Activated CD4-positive, alpha-beta T cell treated with anti-CD3 and anti-CD28 coated beads, Interleukin-2, amount 50 U/mL, for 1 hour (primary cell): ENCODE results near the gene MCF2L2.

Source experiments
- DNase-seq: peaks from one replicate; pipeline ENCODE4 v3.0.0-alpha.2; 2020

The MCF2L2 gene

GRCh38 chr3:183360971-183361624 lies 67.3 kb downstream of the MCF2L2 start:
- no peak for DNase-seq

GRCh38 chr3:183359036-183359435 lies 69.4 kb downstream of the MCF2L2 start:
- no peak for DNase-seq

DNA sequence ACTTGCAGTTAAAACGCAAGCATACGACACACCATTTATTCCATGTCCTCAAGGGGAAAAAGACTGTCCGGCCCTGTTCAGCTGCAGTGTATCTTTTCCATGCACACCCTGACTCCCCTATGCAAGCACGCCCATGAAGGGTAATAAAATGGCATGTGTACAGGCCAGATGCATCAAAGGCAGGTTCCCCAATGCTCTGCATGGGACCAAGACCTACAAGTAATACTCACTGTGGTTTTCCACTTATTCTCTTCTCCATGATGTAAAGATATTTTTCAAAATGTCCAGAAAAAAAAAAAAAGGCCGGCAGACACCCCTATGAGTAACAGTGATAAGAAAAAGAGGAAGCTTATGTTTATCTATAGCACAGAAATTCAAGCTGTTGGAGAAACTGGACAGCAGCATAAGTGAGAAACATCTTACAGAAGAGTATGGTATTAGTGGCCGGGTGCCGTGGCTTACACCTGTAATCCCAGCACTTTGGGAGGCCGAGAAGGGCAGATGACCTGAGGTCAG lies 70.8 kb downstream of the MCF2L2 start:
- DNase-seq: no peak

- no peak for DNase-seq
Observed at GRCh38 chr3:183356920-183357319, 71.5 kb downstream of the MCF2L2 start.

- no peak for DNase-seq
Observed at GRCh38 chr3:183354874-183355273, 73.5 kb downstream of the MCF2L2 start.

DNA sequence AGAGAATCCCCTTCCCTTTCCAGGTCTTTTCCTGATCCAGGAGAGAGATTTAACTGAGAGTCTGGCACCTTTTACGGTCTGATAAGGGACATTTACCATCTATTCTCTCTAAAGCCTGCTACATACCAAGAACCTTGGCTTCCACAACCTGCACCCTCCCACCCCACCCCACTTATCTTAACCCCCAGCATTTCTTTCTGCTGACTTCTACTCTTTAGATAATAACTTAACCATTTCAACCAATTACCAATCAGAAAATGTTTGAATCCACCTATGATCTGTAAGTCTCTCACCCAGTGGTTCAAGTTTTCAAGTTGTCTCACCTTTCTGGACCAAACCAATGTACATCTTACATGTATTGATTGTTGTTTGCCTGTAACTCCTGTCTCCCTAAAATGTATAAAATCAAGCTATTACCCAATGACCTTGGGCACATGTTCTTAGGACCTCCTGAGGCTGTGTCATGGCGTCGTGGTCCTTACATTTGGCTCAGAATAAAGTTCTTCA lies 74.0 kb downstream of the MCF2L2 start:
- no peak for DNase-seq

DNA sequence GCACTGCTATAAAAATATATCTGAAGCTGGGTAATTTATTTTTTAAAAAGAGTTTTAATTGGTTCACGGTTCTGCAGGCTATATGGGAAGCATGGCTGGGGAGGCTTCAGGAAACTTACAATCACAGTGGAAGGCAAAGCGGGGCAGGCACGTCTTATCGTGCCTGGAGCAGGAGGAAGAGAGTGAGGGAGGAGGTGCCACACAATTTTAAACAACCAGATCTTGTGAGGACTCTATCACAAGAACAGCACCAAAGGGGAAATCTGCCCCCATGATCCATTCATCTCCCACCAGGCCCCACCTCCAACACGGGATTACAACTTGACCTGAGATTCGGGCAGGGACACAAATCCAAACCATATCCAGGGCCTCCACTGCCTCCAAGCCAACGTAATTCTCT lies 75.0 kb downstream of the MCF2L2 start:
- no peak for DNase-seq

GRCh38 chr3:183350164-183350563 lies 78.3 kb downstream of the MCF2L2 start:
- DNase-seq: no peak

DNA sequence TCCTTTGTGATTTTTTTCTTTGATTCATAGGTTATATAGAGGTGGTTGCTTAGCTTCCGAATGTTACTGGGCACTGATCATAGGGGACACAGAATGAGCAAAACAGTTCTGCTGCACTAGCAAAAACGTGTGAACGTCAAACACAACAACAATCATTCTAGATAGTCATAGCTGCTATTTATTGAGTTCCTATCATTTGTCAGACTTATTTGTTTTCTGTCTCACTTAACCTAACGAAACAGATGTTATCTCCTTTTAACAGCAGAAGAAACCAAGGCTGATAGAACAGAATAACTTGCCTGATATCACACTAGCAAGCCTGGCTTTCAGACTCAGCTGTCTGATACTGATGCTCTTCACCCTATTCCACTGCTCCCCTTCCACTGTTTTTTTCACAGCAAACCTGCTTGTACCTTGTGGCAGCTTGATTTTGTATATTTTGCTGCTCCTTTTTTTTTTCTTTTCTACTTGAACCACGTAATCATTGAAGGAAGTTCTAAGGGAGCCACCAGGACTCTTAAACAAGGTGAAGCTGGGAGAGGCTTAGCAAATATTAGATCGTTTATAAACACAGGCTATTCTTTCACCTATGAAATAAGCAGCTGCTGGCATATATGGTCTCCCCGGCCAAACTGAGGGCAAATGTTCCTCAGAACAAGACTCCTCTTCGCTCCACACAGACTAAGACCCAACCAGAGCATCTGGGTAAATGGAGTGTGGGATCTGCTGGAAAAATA lies 78.8 kb downstream of the MCF2L2 start:
- DNase-seq: no peak

DNA sequence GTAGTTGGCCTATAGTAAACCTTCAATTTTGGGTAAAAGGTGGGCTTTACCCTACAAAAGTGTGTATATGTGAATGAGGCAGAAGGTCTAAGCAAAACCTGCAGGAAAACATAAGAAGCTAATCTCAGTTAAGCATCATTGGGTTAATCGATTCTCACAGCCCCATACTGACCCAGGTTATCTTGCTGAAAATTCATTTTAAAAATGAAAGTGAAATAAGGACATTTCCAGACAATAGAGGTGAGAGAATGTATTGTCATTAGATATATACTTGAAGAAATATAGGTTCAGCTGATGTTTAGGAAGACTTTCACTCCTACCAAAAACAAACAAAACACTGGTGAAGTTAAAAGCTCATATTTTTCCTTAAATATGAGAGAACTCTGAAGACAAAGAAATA lies 85.6 kb downstream of the MCF2L2 start:
- no peak for DNase-seq

DNA sequence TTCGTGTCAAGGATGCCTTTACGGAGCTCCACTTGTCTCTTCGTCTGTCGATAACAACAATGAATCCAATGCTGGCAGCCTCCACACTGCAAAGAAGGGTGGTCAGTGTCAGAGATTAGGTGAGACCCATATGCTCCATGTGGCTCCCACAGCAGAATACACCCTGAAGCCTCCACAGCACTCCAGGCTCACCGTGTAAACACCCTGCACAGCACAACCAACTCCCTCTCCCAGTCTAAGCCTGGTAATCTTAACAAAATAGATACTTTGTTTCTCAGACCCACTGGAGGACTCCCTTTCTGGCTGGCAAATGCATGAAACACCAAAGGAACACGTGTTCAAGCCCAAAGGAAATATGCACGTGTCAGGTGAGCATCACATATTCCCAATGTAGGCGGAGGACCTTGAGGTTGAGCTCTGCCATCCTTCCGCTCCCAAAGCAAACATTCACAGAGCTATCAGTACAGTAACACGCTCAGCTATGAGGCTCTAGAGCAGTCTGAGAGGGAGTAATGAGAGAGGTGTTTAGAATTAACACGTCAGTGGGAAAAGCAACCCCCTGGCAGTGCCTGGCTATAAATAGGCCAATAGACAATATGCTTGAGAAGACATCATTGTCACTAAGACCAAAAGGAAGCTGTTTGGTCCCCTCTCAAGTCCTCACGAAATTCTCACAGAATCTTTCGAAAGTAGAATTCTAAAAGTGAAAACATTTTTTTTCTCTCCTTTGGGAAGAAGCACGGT lies 86.7 kb downstream of the MCF2L2 start:
- no peak for DNase-seq

DNA sequence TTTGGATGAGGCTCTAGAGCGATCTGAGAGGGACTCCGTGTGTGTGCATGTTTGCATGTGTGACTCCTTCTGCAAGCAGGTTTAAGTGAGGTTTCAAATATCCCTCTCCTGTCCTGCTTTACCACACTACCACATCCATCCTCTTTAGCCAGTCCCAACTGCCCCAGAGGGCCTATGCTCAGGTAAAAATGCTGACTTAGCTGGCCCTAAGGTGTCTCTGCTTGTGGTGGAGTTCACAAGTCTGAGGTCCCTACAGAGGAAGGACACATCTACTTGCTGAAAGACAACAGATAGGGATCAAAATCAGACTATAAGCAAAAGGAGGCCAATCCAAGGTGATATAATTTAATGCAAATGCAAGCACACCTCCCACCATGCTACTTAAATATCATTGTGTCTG lies 88.2 kb downstream of the MCF2L2 start:
- DNase-seq: no peak

DNA sequence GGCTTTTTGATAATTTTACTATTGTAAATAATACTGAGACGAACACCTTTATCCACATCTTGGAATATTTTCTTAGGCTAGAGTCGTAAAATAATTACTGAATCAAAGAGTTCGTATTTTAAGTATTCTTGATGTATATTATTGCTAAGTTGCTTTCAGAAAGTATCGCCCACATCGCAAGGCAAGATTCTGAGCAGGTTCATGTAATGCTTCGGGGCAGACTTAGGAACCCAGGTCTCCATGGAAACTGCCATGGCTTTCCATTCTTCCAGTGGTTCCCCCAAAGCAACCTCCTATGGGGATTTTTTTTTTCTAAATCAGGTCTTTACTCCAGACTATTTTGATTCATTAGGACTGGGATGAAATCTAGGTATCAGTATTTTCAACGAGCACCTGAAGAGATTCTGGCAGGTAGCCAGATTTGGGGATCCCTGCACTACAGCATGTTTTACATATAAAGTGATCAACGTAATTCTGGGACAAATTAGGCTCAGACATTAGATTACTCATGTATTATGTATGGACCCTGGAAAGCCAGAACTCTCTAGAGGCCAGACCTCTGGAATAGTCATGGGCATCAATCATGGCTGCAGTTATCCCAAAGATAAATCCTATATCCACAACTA lies 88.8 kb downstream of the MCF2L2 start:
- DNase-seq: no peak

DNA sequence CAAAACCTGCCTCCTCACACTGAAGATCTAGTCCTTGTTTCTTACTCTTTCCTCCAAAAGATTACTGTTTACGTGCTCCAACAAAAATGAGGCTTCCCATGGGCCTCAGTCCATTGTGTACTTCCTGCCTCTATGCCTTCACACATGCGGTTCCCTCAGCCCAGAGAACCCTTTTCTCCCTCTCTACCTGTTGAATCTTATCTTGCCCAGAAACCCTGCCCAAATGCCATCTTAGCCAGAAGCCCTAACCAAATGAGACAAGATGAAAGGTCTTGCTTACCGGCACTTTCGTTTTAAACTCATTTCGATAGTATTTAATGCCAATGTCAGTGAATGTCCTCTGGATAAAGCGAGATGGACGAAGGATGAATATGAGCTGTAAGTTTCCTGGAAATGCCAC lies 89.9 kb downstream of the MCF2L2 start:
- DNase-seq: no peak

GRCh38 chr3:183332487-183332886 lies 95.9 kb downstream of the MCF2L2 start:
- DNase-seq: no peak

DNA sequence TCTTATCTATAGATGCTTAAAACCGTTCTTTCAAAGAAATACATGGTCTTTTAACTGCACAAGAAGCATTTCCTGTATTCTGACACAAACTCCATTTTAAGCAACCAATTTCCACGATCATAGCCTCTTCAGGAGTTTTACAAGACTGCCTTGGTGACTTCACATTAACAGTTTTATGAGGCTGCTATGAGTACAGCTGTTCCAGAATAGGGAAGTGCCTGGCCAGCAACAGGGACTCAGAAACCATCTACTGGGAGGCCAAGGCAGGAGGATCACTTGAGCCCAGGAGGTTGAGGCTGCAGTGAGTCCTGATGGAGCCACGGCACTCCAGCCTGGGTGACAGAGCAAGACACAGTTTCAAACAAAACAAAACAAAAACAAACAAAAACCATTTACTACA lies 96.9 kb downstream of the MCF2L2 start:
- DNase-seq: no peak

DNA sequence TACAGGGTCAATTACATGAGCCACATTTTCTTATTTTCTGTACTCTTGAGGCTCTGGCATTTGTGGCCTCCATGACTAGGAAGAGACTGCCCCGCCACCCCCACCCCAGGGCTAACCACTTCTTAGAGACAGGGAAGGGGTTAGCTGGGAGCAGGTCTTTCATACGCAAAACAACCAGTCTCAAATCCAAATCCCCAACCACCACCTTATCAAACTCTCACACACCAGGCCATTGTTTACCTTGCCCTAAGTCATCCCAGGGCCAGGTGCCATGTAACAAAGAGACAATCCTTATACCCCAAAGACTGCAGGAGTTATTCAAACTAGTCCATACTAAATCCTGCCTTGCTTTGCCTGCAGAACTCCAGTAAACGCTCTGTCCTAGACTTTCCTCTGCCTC lies 97.5 kb downstream of the MCF2L2 start:
- no peak for DNase-seq

- DNase-seq: no peak
Observed at GRCh38 chr3:183329543-183329942, 98.9 kb downstream of the MCF2L2 start.

GRCh38 chr3:183328823-183329222 lies 99.6 kb downstream of the MCF2L2 start:
- no peak for DNase-seq

- no peak for DNase-seq
Observed at GRCh38 chr3:183328164-183328563, 100.3 kb downstream of the MCF2L2 start.

DNA sequence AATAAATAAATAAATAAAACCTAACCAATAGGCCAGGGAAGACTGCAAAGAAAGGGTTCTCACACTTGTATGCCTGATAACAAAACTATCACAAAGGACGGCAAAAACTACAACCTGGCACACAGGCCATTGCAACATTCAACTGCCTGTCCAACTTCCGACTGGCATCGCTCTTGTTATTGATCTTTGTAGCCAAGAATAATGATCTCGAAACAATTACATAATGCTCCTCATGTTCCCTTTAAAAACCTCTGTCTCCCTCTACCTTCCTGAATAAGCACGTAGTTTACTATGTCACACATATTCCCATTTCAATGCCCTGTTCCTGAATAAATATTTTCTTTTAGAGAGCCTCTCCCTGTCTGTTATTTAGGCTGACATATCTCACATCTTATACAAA lies 101.1 kb downstream of the MCF2L2 start:
- no peak for DNase-seq

- DNase-seq: no peak
Observed at GRCh38 chr3:183324083-183324482, 104.3 kb downstream of the MCF2L2 start.

GRCh38 chr3:183319371-183319770 lies 109.0 kb downstream of the MCF2L2 start:
- DNase-seq: no peak
